NCI-H128 (cell line): ENCODE data around the gene CCDC12.

Experiments
- DNase-seq: peaks from one replicate; lab custom pipeline; 2025; ENCODE audit not compliant: unreplicated experiment; lab: John Stamatoyannopoulos, UW

The CCDC12 gene

GRCh38 chr3:46894256-46894655 is 82.3 kb downstream of the CCDC12 start:
- DNase-seq: no peak

- DNase-seq: no peak
Observed at GRCh38 chr3:46893763-46894162, 82.8 kb downstream of the CCDC12 start.

DNA sequence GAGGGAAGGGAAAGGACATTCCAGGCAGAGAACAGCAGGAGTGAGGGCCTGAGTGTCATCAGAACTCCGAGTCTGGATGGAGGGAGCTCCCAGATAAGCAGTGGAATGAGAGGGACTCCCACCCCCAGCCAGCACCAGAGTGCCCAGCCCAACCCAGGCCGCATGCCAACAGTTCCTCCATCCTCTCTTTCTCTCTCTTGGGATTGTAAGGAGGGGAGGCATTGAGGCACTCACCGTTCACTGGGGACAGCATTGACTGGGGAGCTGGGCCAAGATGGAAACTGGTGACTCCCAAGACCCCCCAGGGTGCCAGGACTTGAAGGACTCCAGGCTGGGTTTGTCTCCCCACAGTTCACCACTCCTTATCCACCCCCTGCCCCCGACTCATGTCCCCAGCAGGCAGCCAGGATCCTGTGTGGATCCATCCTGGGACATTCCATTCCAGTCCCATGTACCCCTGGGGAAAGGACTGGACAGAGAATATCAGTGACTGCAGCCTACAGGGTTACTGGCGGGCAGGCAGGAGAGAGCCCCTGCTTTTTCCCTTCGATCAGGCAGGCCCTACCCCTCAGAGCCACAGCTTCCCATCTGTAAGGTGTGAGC is 83.3 kb downstream of the CCDC12 start:
- no peak for DNase-seq

GRCh38 chr3:46892285-46893145 is 84.0 kb downstream of the CCDC12 start:
- no peak for DNase-seq

GRCh38 chr3:46891132-46891531 is 85.4 kb downstream of the CCDC12 start:
- no peak for DNase-seq

- DNase-seq: no peak
Observed at GRCh38 chr3:46890132-46890531, 86.4 kb downstream of the CCDC12 start.

DNA sequence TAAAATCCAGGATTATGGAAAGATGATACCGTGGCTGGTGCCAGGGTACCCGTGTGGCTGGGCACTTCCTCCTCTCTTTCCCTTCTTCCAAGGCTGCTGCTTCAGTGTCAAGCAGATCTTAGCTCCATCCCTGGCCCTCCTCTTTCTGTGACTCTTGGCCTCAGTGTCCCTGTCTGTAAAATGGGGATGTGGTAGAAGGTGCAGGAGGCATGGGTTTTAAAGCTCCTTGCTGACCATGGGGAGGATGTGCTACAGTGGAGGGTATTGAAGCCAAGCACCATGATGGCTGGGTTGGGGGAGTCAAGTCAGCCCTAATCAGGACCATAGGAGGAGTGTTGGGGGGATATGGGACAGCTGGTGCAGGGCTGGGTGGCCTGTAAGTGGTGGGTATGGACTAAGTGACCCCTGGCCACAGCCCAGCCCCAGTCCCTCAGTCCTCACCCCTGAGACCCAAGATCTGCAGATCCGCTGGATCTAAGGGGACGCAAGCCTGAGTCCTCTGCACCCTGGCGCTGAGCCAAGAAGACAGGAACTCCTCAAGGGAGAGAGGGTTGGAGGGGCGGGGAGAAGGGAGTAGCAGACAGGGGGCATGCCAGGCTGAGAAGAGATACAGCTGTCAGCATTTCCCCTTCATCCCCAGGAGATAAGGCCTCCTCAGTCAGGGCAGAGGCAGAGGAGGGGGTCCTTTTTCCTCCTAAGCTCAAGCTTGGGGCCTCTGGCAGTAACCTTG is 87.0 kb downstream of the CCDC12 start:
- no peak for DNase-seq

DNA sequence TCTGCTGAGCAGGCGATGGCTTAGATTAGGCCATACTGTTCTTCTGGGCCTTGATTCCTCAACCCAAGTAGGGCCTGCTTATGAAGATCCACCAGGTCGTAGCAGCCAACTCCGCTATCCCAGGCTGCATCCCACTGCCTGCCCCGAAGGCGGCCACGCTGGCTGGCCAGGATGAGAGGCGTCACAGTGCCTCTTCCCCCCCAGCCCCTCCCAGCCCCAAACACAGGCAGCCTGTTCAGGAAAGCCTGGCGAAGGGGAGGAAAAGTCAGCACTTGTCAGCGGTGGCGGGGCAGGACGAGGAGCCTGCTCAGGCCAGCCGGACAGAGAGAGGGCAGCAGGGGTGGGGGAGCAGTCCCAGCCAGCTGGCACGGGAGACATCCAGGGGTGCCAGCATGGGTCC is 87.8 kb downstream of the CCDC12 start:
- DNase-seq: no peak

- DNase-seq: no peak
Observed at GRCh38 chr3:46887980-46888494, 88.5 kb downstream of the CCDC12 start.

DNA sequence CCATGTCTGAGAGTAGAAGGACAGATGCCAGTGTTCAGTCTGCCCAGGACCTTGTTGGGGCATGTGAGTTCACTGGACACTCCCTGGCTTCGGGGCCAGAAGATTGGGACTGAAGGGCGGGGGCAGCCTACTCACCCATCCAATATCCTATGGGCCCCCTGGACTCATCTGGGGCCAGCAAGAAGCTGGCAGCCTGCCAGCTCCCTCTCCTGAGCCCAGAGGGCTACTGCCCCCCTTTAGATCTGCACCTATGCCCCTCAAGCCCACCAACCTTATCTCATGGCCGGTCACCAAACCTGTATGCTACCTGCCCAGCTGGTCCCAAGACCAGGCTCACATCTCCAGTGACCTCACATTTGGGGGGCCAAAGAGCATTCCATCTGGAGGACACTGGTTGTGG is 90.9 kb downstream of the CCDC12 start:
- DNase-seq: no peak

GRCh38 chr3:46884929-46885328 is 91.6 kb downstream of the CCDC12 start:
- no peak for DNase-seq

- DNase-seq: no peak
Observed at GRCh38 chr3:46884427-46884826, 92.1 kb downstream of the CCDC12 start.

GRCh38 chr3:46883830-46884185 is 92.7 kb downstream of the CCDC12 start:
- DNase-seq: no peak

DNA sequence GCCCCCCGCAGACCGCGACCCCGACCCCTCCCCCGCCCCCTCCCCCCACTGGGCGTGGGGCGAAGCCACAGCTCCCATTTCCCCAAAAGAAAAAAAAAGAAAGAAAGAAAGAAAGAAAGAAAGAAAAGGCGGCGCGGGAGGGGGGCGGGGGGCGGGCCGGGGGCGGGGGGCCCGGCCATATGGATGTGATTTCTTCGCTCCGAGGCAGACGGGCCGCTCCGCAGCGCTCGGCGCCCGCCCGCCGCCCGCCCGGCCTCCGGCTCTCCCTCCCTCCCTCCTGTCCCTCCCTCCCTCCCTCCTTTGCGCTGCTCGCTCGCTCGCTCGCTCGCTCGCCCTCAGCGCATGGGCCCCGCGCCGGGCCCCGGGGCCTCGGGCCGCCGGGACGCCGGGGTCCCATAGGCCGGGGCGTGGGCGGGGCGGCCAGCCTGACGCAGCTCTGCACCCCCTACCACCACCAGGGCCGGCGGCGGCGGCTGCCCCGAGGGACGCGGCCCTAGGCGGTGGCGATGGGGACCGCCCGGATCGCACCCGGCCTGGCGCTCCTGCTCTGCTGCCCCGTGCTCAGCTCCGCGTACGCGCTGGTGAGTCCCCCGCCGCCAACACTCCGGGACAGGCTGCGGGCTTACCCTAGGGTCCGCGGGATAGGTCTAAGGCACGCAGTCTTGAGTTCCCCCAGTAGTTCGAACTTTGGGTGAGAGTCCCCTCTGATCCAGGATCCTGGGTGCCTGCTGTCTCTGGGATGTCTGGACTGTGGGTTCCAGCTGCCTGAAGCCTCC is 93.3 kb downstream of the CCDC12 start:
- DNase-seq: no peak

- DNase-seq: no peak
Observed at GRCh38 chr3:46882377-46883053, 94.0 kb downstream of the CCDC12 start.

DNA sequence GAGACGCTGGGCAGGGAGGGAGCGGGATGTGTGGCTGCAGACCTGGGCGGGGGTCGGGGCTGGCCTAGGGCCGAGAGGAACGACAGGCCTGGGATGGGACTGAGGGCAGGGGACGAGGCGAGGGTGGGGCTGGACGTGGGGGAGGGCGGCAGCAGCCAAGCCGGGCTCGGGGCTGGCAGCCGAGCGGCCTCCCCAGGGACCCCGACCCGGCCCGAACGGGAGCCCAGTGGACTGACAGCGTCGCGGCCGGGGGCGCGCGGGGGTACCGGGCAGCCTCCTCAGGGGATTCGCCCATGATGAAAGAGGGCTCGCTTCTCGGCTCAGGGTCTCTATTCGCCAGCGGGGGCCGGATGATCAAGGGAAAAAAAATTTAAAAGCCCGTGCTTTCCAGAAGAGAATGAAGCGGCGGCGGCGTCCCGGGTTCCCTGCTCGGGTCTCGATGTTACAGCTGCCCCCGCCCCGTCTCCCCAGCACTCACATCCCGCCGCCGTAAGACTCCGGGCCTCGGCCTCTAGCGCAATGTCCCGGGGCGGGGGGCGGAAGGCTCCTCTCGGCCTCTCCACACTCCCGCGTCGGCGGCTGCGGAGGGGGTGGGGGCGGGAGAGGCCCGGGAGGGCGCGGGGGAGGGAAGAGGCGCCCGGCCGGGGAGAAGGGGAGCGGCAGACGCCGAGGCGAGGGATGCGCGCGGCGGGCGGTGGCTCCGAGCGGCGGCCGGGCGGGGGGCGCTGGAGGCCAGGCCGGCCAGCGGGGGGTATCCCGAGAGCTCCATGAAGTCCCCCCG is 94.8 kb downstream of the CCDC12 start:
- no peak for DNase-seq

GRCh38 chr3:46880884-46881595 is 95.5 kb downstream of the CCDC12 start:
- DNase-seq: no peak

DNA sequence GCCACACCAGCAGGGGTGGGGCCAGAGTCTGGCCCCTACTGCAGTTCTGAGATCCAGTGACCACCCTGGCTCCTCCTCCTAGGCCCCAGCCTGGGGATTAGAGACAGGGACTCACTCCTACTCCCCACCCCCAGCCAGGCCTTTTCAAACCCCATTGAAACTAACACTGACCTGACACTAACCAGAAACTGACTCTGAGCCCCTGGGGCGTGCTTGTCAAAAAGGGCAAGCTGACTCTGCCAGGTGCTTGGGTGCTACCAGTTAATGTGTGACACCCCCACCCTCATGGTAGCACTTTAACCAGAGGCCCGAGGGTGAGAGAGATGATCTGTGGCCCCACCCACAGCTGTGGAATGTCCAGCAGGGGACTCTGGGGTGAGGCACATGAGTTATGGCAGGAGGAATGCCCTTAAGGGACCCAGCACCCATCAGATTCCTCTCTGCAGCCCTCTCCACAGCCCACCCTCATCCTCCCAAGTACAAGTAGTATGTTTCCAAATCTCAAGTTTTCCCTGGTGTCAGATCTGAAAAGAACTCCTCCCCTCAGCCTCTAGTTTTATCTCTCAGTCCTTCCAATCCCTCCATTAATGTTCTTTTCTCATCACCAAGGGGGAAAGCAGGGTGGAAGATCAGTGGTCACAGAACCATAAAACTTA is 97.6 kb downstream of the CCDC12 start:
- DNase-seq: no peak
